Fibroblast of skin of right quadriceps (primary cell): ENCODE results near the gene SLC25A6.
A peak's percentile ranks its signal among the peaks of the same experiment; 100 is the strongest.
"Not testable (repeated sequence)": the region's sequence is repeated elsewhere in the genome, so short reads cannot be mapped to it uniquely, and the experiment has no call there.

Experiments used
- DNase-seq: peaks from one replicate; pipeline ENCODE4 v3.0.0-alpha.2; 2013

The SLC25A6 gene

DNA sequence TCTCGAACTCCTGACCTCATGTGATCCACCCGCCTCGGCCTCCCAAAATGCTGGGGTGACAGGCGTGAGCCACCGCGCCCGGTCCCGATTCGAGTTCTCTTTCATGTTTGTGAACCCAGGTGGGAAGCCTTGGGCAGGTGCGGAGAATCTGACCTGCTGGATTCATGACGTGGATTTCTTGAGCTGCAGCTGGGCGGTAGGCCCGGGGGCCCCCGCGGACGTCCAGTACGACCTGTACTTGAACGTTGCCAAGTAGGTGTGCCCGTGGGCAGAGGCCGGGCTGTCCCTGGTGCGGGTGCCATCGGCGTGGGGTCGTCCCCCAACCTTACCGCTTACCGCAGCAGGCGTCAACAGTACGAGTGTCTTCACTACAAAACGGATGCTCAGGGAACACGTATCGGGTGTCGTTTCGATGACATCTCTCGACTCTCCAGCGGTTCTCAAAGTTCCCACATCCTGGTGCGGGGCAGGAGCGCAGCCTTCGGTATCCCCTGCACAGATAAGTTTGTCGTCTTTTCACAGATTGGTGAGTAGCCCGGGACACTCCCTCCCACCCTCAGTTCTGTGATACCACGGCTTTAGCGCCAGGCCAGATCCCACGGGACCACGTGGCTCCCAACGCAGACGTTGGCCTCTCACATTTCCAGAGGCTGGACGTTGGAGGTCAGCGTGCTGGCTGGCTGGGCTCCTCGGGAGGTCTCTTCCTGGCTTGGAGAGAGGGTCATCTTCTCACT lies 39.8 kb downstream of the SLC25A6 start:
- no peak for DNase-seq

- DNase-seq: not testable (repeated sequence)
These were observed 42.3 kb downstream of the SLC25A6 start for GRCh38 chrX:1349606-1350005.

DNA sequence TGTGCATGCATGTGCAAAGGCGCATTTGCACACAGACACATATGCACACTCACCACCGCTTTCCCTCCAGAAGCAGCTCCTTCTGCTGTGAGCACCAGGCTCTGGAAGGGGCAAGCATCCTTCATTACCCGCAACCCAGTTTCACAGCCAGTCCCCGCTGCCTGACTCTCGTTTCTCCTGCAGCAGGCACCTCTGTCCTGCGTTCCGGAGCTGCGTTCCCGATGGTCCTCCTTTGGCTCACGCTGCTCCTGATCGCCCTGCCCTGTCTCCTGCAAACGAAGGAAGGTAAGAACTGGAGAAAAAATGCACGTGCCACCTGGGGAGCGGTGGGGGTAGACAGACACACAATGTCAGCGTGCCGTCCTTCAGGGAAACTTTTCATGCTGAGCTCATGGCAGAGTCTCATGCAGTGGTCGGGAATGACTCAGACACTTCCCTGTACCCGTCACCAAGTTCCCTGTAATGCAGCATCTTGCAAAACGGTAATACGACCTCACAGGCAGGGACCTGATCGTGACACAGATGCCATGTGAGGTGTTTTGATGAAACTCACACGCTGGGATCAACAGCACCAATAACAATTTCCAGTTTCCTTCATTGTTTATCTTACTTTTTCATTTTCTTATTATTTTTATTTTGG lies 50.2 kb downstream of the SLC25A6 start:
- no peak for DNase-seq

- no peak for DNase-seq
These were observed 54.7 kb downstream of the SLC25A6 start for GRCh38 chrX:1336948-1337779.

- DNase-seq: peak; percentile 20
These were observed 55.5 kb downstream of the SLC25A6 start, which contains the start of gene IL3RA for GRCh38 chrX:1336331-1336943. IL3RA (plus strand) TSS chrX:1336785; CDS start chrX:1341766, 4,981 bp downstream.
